GM18517 (cell line): ENCODE results near the gene PAX5.

Experiments
- ATAC-seq: cut with Tn5 transposase; IDR thresholded peaks from one replicate; pipeline ENCODE4 v1.9.1; 2021; ENCODE audit warnings: mild to moderate bottlenecking, moderate library complexity; ENCODE audit not compliant: unreplicated experiment

The PAX5 gene

GRCh38 chr9:36936498-36936831, 97.6 kb downstream of the PAX5 start:
- ATAC-seq, result no peak

GRCh38 chr9:36935768-36936497, 98.1 kb downstream of the PAX5 start:
- ATAC-seq, result no peak

DNA sequence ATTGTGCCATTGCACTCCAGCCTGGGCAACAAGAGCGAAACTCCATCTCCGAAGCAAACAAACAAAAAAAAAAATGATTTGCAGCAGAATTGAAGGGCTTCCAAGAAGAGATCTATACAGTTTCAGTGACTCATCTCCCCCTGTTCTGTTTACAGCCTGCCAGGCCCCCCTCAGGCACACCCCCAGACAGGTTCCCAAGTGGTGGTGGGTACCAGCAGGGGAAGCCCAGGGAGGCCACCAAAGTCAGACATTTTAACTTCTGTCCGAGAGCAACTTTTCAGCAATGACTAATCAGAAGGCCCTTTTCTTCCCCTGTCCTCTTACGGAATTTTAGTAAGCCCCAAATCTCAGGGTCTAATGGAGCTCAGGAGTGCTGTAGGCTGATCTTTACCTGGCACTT, 98.7 kb downstream of the PAX5 start:
- no peak for ATAC-seq

GRCh38 chr9:36934478-36935065, 99.5 kb downstream of the PAX5 start:
- ATAC-seq, result no peak

DNA sequence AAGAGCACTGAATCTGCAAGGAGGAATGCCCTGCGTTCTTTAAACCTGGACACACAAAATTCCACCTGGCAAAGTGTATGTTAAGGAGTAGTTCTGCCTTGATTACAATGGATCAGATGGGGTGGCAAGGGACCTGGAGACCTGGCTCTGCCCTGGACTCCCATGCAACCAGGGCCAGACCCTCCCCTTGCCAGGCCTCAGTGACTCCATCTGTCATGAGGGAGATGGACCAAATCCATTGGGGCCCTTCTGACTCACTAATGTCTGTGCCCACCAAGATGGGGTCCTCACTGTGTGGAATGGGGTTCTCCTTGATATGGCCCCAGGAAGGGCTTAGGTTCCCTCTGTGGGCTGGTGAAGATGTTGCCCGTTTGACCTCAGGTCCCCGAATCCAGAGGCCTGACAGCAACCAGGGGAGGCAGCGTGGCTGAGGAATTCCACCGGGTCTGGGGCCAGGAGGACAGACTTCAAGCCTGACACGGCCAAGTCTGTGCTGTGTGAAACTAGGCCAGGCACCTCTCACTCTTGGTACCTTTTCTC, 100.3 kb downstream of the PAX5 start:
- ATAC-seq, result no peak

DNA sequence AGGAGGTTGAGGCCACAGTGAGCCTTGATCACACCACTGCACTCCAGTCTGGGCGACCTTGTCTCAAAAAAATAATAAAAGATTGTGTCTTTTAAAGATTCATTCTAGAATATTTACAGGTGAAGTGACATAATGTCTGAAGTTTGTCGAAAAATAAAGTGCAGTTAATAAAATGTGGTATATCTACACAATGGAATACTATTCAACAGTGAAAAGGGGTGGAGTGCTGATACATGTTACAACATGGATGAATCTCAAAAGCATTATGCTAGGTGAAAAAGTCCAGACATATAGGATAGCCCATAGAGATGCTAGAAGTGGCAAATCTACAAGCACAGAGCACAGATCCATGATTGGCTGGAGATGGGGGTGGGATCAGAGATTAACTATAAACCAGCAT, 101.9 kb downstream of the PAX5 start:
- ATAC-seq, result no peak

GRCh38 chr9:36930941-36931340, 103.1 kb downstream of the PAX5 start:
- ATAC-seq, result no peak

GRCh38 chr9:36929350-36929675, 104.8 kb downstream of the PAX5 start:
- no peak for ATAC-seq

GRCh38 chr9:36928670-36929349, 105.3 kb downstream of the PAX5 start:
- ATAC-seq, result no peak

DNA sequence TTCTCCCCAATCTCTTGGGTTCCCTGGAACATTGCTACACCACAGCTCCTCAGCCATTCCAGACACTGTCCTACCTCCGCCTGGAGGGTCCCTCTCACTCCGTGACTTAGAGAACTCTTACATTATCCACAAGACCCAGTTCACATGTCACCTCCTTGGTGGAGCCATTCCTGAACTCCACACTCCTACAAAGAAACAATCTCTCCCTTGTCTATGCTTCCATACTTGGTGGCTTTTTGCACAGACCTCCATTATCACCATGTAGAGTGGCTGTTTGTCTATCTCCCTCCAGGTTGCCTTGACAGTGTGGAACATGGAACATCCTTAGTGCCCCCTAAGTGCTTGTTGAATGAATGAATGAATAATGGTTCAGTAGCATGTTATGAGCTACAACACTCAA, 105.9 kb downstream of the PAX5 start:
- ATAC-seq, result no peak

DNA sequence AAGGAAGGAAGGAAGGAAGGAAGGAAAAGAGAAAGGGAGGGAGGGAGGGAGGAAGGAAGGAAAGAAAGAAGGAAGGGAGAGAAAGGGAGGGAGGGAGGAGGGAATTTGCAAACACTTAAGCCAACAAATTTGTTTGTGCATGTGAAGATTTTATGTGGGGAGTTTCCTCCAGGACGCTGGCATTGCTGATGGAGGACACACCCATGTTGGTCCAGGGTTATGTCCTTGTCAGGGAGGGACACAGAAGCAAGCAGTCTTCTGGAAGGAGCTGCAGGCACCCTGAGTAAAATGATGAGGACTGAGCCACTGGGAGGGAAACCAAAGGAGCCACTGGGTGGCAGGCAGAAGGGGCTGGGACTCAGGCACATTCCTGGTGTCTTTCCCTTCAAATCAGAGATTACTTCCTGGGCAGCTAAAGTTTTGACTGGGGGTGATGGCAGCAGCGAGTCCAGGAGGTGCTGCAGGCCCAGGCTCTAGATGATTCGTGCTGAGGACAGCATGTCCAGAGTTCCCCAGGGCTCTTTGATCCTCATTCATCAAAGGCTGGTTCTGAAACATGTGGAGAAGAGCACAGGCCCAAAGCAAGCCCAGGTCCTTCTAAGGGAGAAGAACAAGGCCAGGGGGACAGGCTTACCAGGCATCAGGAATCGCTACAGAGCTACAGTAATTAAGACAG, 109.2 kb downstream of the PAX5 start:
- ATAC-seq, result no peak

DNA sequence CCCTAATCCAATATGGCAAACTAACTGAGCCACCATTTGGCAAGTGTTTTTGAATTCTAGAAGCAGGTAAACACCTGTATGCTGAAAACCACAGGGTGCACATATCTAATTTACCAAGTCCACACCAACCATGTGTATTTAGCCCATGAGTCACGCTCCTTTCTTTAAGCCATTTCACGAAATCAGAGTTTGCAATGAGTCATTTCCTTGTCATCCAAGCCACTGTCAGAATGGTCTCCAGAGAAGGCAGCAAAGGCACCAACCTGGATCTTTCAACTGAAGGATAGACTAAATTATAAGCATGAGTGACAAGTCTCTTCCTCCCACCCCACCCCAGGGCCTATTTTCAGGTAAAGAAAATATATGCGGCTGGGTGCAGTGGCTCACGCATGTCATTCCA, 110.0 kb downstream of the PAX5 start:
- ATAC-seq, result no peak

- ATAC-seq, result no peak
Measured at GRCh38 chr9:36923025-36923625, 110.9 kb downstream of the PAX5 start.

- ATAC-seq, result no peak
Measured at GRCh38 chr9:36922548-36922947, 111.5 kb downstream of the PAX5 start.

DNA sequence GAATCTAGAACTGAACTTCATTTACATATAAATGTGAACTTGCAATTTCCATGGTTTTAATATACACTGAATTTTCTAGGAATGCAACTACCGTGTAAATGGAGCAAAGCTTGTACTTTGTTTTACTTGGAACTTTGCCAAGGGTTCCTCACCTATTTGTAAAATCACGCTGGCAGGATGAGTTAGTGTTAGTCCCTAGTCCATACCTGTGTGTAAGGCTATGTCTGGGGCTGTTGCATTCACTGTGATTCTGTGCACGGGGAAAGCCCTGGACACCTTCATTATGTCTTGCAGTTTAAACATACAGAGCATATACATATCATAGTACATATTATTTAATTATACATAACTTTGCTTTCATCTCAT, 119.9 kb downstream of the PAX5 start:
- ATAC-seq, result no peak

DNA sequence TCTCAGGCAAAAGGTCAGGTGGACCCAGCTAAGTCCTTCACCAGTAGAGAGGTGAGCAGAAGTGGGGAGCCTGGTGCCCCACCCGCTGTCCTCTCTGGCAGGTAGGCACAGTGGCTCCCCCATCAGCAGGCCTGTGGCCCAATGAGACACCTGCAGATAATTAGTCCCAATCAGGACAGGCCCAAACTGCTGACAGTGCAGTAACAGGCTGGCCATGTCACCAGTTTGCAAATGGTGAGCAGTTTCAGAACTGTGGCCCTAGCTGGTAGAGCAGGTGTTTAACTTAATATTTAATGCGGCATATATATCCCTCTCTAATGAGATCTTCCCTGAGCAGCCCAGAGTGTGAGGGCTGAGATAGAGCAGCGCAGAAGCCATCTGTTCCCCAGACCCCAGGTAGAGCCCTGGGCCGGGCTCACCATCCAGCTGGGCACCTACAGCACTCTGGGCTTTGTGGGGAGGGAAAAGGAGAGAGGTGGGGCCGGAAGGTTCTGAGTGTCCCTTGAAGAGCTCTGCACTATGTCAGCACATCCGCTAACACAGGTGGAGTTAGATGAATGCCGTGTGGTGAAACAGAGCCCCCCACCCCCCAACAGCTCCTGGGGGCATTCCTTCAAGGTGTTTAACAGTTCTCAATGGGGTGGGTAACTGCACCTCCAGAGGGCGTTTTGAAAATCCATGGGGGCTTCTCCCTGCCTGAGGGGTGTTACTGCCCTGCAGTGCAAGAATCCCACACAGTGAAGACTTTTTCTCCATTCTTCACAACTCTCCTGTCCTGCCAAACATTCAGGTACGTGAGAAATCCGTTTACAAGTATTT, 120.5 kb downstream of the PAX5 start:
- ATAC-seq, result no peak

GRCh38 chr9:36912620-36913019, 121.4 kb downstream of the PAX5 start:
- ATAC-seq, result no peak

- no peak for ATAC-seq
Measured at GRCh38 chr9:36911601-36912412, 122.3 kb downstream of the PAX5 start.

GRCh38 chr9:36911037-36911436, 123.0 kb downstream of the PAX5 start:
- no peak for ATAC-seq

DNA sequence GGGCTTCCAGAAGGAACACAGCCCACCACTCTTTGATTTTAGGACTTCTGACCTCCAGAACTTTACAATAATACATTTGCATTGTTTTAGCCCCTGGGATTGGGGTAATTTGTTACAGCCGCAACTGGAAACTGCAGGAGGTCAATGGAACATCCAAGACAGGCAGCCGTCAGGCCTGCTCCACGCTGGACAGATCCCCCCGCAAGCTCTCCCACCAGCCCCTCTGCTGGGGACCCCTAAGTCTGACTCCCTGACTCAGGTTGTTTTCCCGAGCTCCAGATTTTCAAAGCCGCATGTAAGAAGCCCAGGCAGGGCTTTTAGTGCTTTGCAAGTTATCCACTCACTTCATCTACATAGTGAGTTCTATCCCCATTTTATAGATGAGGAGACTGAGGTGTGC, 127.6 kb downstream of the PAX5 start:
- ATAC-seq, result no peak
